CD4-positive, alpha-beta T cell (primary cell): ENCODE data around the gene GOLPH3. TPM values are rescaled to one million over a fixed set of nuclear protein-coding genes. Genes with fewer than 3 reads are reported as not detected.

Experiments
- ATAC-seq: fragments of 200-7000 bp; cut with Tn5 transposase; one replicate; pipeline ENCODE4 v1.10.0; 2022; ENCODE audit warnings: mild to moderate bottlenecking; ENCODE audit not compliant: poor library complexity
- CTCF ChIA-PET: fragments of 350-600 bp; sonication (Branson Sonifier 250); formaldehyde crosslinking; loops from one replicate; lab custom pipeline; 2021; ENCODE audit warnings: antibody characterized with exemption, inconsistent platforms; lab: Charles Lee
- POLR2A ChIA-PET: fragments of 350-600 bp; sonication (Branson Sonifier 250); formaldehyde crosslinking; loops from one replicate; lab custom pipeline; 2021; ENCODE audit warnings: antibody characterized with exemption, inconsistent platforms; lab: Charles Lee
- DNase-seq, 14 experiments: peaks; one replicate each; pipeline ENCODE4 v3.0.0-alpha.2; 2013 to 2020; ENCODE audit warnings: mixed read lengths in 2 of 14
- H3K27ac ChIP-seq, 2 donors: one replicate each; pipeline versions ENCODE4 v1.5.1 to v1.7.0; 2013; ENCODE audit warnings: low read length in 2 of 2, low read depth in 1 of 2, mild to moderate bottlenecking in 1 of 2
- H3K27me3 ChIP-seq, 2 experiments: 1 replicate in 1 of 2; 2 replicates in 1 of 2; pipeline versions ENCODE4 v1.6.1 to v1.7.0; 2013; ENCODE audit warnings: low read length in 2 of 2, control low read depth in 1 of 2, mild to moderate bottlenecking in 1 of 2, moderate library complexity in 1 of 2; ENCODE audit not compliant: insufficient read depth in 2 of 2, control insufficient read depth in 1 of 2
- H3K36me3 ChIP-seq: one replicate; pipeline ENCODE4 v1.6.1; 2013; ENCODE audit warnings: low read length, control low read depth; ENCODE audit not compliant: insufficient read depth
- H3K4me1 ChIP-seq: one replicate; pipeline ENCODE4 v1.6.1; 2013; ENCODE audit warnings: low read length, control low read depth; ENCODE audit not compliant: insufficient read depth
- H3K4me3 ChIP-seq: one replicate; pipeline ENCODE4 v1.5.1; 2013; ENCODE audit warnings: mild to moderate bottlenecking, low read length, moderate library complexity
- H3K9me3 ChIP-seq, 2 experiments: 1 replicate in 1 of 2; 2 replicates in 1 of 2; pipeline versions ENCODE4 v1.6.1 to v1.7.0; 2013; ENCODE audit warnings: low read length in 2 of 2, mild to moderate bottlenecking in 2 of 2, control low read depth in 1 of 2, moderate library complexity in 1 of 2; ENCODE audit not compliant: control insufficient read depth in 1 of 2, insufficient read depth in 1 of 2
- H3K27ac Mint-ChIP-seq: one replicate; pipeline ENCODE4 v1.8.0; 2020; ENCODE audit warnings: mixed read lengths
- H3K27me3 Mint-ChIP-seq: one replicate; pipeline ENCODE4 v1.8.0; 2021; ENCODE audit warnings: mixed read lengths
- H3K36me3 Mint-ChIP-seq: one replicate; pipeline ENCODE4 v1.8.0; 2021; ENCODE audit warnings: low read depth, mixed read lengths
- H3K4me1 Mint-ChIP-seq: one replicate; pipeline ENCODE4 v1.8.0; 2021; ENCODE audit warnings: low read depth, mixed read lengths
- H3K4me3 Mint-ChIP-seq: one replicate; pipeline ENCODE4 v1.8.0; 2020; ENCODE audit warnings: mild to moderate bottlenecking, mixed read lengths
- H3K9me3 Mint-ChIP-seq: one replicate; pipeline ENCODE4 v1.8.0; 2020; ENCODE audit warnings: mixed read lengths
- CTCF ChIP-seq: fragments of 200-600 bp; IDR thresholded peaks from one replicate; pipeline ENCODE4 v1.8.0; 2022; ENCODE audit warnings: antibody characterized with exemption, mild to moderate bottlenecking
- intact Hi-C, 2 experiments: fragments of 100-400 bp; cut with DNase I in 1 of 2; cut with micrococcal nuclease in 1 of 2; formaldehyde crosslinking; loops; one replicate each; pipeline versions ENCODE4 v1.15.1 to v1.9.0; 2023 to 2025; cut with DNase I, micrococcal nuclease
- total RNA-seq, 174 experiments: library from RNA in 2 of 174; stranded (reverse) in 2 of 174; gene quantifications; one replicate each; pipeline ENCODE4 v1.2.3 and lab custom pipeline; 2021 to 2026

GOLPH3 gene
- total RNA-seq, 2 experiments from 2014 or later = 52.0 to 55.4 TPM

- no peak overlapping the region for H3K4me3 ChIP-seq
- ChIA-PET CTCF (no interaction called here), POLR2A (no interaction called here)
- H3K36me3 ChIP-seq = no peaks in the 10 kb centered on the region
- Mint-ChIP-seq H3K27ac (no peak overlapping the region), H3K27me3 (no peaks in the 10 kb centered on the region), H3K4me3 (no peak overlapping the region), H3K4me1 (peaks cover 8% of the 10 kb centered on the region), H3K9me3 (no peaks in the 10 kb centered on the region), H3K36me3 (no peaks in the 10 kb centered on the region)
- intact Hi-C loops = no loop called here
- H3K9me3 ChIP-seq = no peaks in the 10 kb centered on the region
- ATAC-seq = no peak
- H3K27ac ChIP-seq = no peak overlapping the region
- no peak for TF ChIP-seq CTCF
- peaks cover 5% of the 10 kb centered on the region for H3K4me1 ChIP-seq
- DNase-seq = no peak
- H3K27me3 ChIP-seq = peaks cover 0 to 2% of the 10 kb centered on the region in 2 experiments
Observed at GRCh38 chr5:32206509-32207354, 32.6 kb upstream of the GOLPH3 start.

- Mint-ChIP-seq H3K4me3 (no peak overlapping the region), H3K27ac (no peak overlapping the region)
Observed at GRCh38 chr5:32206053-32206452, 31.9 kb upstream of the GOLPH3 start.

GRCh38 chr5:32202394-32202793 lies 28.3 kb upstream of the GOLPH3 start:
- Histone ChIP-seq H3K36me3 (no peaks in the 10 kb centered on the region), H3K27me3 (peaks cover 0 to 2% of the 10 kb centered on the region in 2 experiments), H3K4me1 (no peaks in the 10 kb centered on the region), H3K4me3 (no peak overlapping the region), H3K27ac (no peak overlapping the region), H3K9me3 (no peaks in the 10 kb centered on the region)
- ATAC-seq (no peak), DNase-seq (no peak)
- H3K9me3 Mint-ChIP-seq = no peaks in the 10 kb centered on the region
- no peak overlapping the region for H3K27ac Mint-ChIP-seq
- POLR2A ChIA-PET = no interaction called here
- no peaks in the 10 kb centered on the region for H3K36me3 Mint-ChIP-seq
- H3K4me3 Mint-ChIP-seq = no peak overlapping the region
- CTCF ChIA-PET = no interaction called here
- intact Hi-C loops = no loop called here
- no peaks in the 10 kb centered on the region for H3K27me3 Mint-ChIP-seq
- H3K4me1 Mint-ChIP-seq = no peaks in the 10 kb centered on the region
- no peak for TF ChIP-seq CTCF

More at GRCh38 chr5:32206053-32206452, 31.9 kb upstream of the GOLPH3 start:
- DNase-seq (no peak), ATAC-seq (no peak)
- H3K9me3 ChIP-seq = no peaks in the 10 kb centered on the region
- intact Hi-C loops = no loop called here
- no peaks in the 10 kb centered on the region for H3K36me3 Mint-ChIP-seq
- TF ChIP-seq CTCF = no peak
- peaks cover 4% of the 10 kb centered on the region for H3K4me1 Mint-ChIP-seq
- POLR2A ChIA-PET = no interaction called here
- no peaks in the 10 kb centered on the region for H3K36me3 ChIP-seq
- H3K4me1 ChIP-seq = peaks cover 4% of the 10 kb centered on the region
- H3K9me3 Mint-ChIP-seq = no peaks in the 10 kb centered on the region
- no peaks in the 10 kb centered on the region for H3K27me3 Mint-ChIP-seq
- no peak overlapping the region for H3K4me3 ChIP-seq
- H3K27ac ChIP-seq = no peak overlapping the region
- CTCF ChIA-PET = no interaction called here
- peaks cover 0 to 2% of the 10 kb centered on the region in 2 experiments for H3K27me3 ChIP-seq
